ENCODE measurements around the gene CARD8. TPM values are rescaled to one million over a fixed set of nuclear protein-coding genes. Genes with fewer than 3 reads are reported as not detected.
"Not testable (repeated sequence)": the region's sequence is repeated elsewhere in the genome, so short reads cannot be mapped to it uniquely, and the experiment has no call there.

The CARD8 gene
- total RNA-seq, 1 donor from 2014 or later, result 57.6 TPM

- DNase-seq (ENCODE audit: low spot score), result not testable (repeated sequence)
These were observed 9.6 kb upstream of the CARD8 start for GRCh38 chr19:48265326-48265725.

- not testable (repeated sequence) for DNase-seq (ENCODE audit: low spot score)
These were observed 4.6 kb upstream of the CARD8 start for GRCh38 chr19:48260359-48260714.

GRCh38 chr19:48258992-48259391 is 3.3 kb upstream of the CARD8 start:
- not testable (repeated sequence) for DNase-seq (ENCODE audit: low spot score)

GRCh38 chr19:48258350-48258749 is 2.6 kb upstream of the CARD8 start:
- no peak for DNase-seq (ENCODE audit: low spot score)

GRCh38 chr19:48254529-48254970 is 1.2 kb downstream of the CARD8 start:
- no peak for DNase-seq (ENCODE audit: low spot score)

- DNase-seq (ENCODE audit: low spot score), result no peak
These were observed 1.7 kb downstream of the CARD8 start for GRCh38 chr19:48253999-48254398.

GRCh38 chr19:48252609-48253008 is 3.1 kb downstream of the CARD8 start:
- no peak for DNase-seq (ENCODE audit: low spot score)

- no peak for DNase-seq (ENCODE audit: low spot score)
These were observed 5.3 kb downstream of the CARD8 start for GRCh38 chr19:48250290-48251025.

- DNase-seq (ENCODE audit: low spot score), result no peak
These were observed 6.2 kb downstream of the CARD8 start for GRCh38 chr19:48249502-48250014.

- DNase-seq (ENCODE audit: low spot score), result no peak
These were observed 7.5 kb downstream of the CARD8 start for GRCh38 chr19:48248081-48248833.

GRCh38 chr19:48247212-48247611 is 8.5 kb downstream of the CARD8 start:
- DNase-seq (ENCODE audit: low spot score), result no peak

- DNase-seq (ENCODE audit: low spot score), result no peak
These were observed 9.6 kb downstream of the CARD8 start for GRCh38 chr19:48246101-48246500.

- DNase-seq (ENCODE audit: low spot score), result no peak
These were observed 11.4 kb downstream of the CARD8 start for GRCh38 chr19:48244281-48244680.

GRCh38 chr19:48241771-48242170 is 13.9 kb downstream of the CARD8 start:
- DNase-seq (ENCODE audit: low spot score), result not testable (repeated sequence)

GRCh38 chr19:48239582-48240141 is 16.1 kb downstream of the CARD8 start:
- no peak for DNase-seq (ENCODE audit: low spot score)

- no peak for DNase-seq (ENCODE audit: low spot score)
These were observed 16.6 kb downstream of the CARD8 start for GRCh38 chr19:48239120-48239519.

- no peak for DNase-seq (ENCODE audit: low spot score)
These were observed 18.7 kb downstream of the CARD8 start for GRCh38 chr19:48237057-48237456.

- DNase-seq (ENCODE audit: low spot score), result no peak
These were observed 25.1 kb downstream of the CARD8 start for GRCh38 chr19:48230555-48231129.

- no peak for DNase-seq (ENCODE audit: low spot score)
These were observed 34.1 kb downstream of the CARD8 start for GRCh38 chr19:48221628-48222027.

GRCh38 chr19:48220784-48221183 is 34.9 kb downstream of the CARD8 start:
- not testable (repeated sequence) for DNase-seq (ENCODE audit: low spot score)

- DNase-seq (ENCODE audit: low spot score), result no peak
These were observed 36.7 kb downstream of the CARD8 start for GRCh38 chr19:48218997-48219396.

GRCh38 chr19:48216933-48217332 is 38.8 kb downstream of the CARD8 start:
- DNase-seq (ENCODE audit: low spot score), result no peak

Data from mesenteric fat pad (tissue), 1 donor.